ENCODE results near the gene FAM170B.

FAM170B gene

GRCh38 chr10:49151025-49151445 lies 17.2 kb upstream of the FAM170B start:
- no peak for DNase-seq

GRCh38 chr10:49150426-49150825 lies 16.6 kb upstream of the FAM170B start:
- no peak for DNase-seq

DNA sequence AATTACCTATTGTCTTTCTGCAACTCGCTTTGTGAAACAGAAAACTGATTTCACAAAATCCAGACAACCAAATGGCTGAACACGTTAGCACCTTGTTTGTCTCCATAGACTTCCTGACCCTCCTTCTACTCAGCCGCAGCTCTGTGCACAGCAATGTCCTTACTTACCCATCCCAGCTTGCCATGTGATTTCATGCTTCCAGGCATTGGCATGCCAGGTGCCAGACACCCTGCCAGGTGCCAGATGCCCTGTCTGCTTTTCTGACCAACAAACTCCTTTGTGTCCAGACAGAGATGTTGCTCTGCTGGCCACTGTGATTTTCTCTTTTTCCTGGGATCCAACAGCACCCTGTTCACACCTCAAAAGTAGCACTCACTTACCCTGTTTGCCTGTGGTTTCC lies 16.1 kb upstream of the FAM170B start:
- DNase-seq: no peak

GRCh38 chr10:49144058-49144720 lies 10.4 kb upstream of the FAM170B start:
- DNase-seq: no peak

DNA sequence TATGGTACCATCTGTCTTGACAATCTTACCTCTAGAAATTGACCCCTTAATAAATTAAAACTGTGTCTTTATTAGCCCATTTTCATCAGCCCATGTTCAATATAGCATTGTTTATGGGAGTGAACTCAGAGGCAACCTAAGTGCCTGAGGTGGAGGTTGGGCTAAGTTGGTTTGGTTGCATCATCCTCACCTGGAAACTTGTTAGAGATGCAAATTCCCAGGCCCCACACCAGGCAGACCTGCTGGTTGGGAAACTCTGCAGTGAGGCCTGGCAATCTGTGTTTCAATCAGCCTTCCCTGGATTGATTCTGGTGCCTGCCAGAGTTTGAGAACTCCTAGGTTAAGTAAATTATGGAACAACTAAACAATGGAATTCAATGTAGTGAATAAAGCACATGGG lies 9.4 kb upstream of the FAM170B start:
- DNase-seq: no peak

GRCh38 chr10:49141541-49142332 lies 7.9 kb upstream of the FAM170B start:
- no peak for DNase-seq

DNA sequence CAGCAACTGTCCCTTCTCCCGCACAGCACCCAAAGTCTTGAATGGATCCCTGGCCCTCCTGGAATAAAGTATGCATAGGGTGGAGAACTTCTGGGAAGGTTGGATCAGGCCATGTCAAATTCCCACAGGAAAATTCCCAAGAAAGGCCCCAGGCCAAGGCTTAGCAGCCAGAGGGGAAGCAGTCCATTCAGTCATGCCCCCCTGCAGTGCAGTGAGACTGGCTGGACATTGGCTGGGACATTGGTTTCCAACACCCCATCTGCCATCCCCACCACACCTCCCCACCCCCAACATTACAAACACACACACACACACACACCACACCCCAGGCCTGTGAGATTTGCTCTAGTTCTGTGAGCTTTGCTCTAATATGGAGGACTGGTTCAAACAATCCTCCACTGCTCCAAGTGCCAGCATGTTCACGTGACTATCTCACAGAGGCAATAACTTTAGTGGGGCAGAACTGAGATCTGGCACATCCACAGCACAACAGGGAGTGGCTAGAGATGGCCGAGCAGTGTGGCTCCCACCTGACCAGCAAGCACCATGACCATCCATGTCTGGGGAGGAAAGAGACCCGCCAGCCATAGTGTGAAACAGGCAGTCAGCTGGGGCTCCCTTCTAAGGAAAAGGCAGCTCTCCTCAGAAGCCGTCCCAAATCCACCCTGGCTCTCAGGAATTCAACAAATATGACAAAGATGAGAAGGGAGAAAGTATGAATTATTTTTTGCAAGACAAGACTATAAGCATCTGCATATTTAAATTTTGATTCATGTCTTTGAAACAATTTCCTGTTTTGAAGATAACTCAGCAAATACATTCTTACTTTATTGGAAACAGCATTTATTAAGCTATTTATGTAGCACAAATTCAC lies 6.7 kb upstream of the FAM170B start:
- no peak for DNase-seq

DNA sequence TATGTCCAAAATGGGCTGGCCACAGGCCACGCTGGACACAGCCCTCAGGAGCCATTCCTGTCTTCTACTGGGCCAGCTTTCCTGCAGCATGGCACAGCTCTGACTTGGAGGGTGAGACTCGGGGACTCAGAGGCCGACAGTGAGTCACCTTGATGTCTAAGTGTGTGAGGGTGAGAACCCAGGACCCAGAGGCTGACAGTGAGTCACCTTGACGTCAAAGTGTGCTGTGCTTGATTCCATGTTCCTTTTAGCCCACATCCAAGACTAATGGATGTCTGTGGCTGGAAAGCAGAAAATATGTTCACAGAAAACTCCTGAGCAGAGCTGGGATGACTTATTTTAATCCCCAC lies 6.0 kb upstream of the FAM170B start:
- no peak for DNase-seq

GRCh38 chr10:49139028-49139845 lies 5.4 kb upstream of the FAM170B start:
- no peak for DNase-seq

DNA sequence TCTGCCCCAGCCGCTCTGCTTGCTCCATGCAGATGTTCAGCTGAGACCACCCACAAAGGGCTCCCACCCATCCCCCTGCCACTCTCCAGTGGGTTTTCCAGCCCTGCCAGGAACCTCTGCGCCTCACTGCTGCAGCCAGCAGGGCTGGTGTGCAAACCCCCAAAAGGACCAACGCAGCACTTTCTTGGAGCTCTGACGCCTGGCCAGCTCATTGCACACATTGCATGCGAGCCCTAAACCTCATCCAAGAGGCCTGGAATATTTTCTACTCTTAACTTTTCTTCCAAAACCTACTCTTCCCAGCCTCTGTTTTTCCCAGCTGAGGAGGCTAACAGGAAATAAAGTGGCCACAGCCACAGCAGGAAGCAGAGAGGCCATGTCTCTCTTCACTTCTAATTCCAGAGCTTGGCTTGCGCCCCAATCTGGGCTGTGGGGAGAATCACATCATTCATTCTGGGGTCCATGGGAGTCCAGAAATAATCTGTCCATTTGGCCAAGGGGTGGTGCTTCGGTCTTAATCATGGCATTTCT lies 4.6 kb upstream of the FAM170B start:
- no peak for DNase-seq

GRCh38 chr10:49136525-49136924 lies 2.7 kb upstream of the FAM170B start:
- no peak for DNase-seq

GRCh38 chr10:49135575-49136313 lies 1.9 kb upstream of the FAM170B start:
- DNase-seq: no peak

GRCh38 chr10:49134327-49134726 lies 506 bp upstream of the FAM170B start:
- DNase-seq: no peak

GRCh38 chr10:49132362-49132737 lies 1.5 kb downstream of the FAM170B start:
- no peak for DNase-seq

DNA sequence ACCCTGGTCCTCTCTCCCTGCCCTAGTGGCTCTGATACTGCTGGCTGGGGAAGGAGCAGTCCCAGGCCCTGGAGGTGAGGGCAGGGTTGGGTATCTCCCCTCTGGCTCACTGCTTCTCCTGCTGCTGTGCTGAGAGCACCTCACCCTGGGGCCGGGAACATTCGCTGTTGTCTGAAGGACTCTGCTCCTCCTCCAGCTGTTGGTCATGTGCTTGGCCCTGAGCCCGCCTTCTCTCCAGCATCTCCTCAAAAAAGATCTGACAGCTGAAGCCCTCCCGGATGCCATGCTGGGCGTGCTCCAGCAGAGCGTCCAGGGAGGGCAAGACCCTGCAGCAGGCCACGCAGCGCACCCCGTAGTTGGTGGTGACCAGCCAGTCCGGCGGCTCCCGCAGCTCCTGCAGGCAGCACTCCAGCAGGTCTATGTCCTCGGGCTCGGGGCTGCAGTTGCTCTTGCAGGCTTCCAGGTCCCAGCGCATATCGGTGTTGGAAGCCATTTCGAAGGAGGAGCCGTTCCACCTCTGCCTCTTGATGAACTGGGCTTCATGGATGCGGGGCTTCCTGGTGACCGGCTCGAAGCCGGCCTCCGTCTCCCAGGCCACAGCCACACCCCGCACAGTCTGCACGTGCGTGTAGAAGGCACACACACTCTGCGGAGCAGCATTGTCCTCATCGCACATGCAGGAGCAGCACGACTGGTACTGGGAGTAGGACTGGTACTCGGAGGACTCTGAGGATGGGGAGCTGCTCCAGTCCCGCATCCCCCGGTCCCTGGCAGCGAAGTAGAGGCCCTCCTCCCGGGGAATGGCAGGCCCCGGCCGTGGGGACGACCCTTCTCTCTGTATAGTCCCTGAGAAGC lies 2.1 kb downstream of the FAM170B start:
- DNase-seq: no peak

DNA sequence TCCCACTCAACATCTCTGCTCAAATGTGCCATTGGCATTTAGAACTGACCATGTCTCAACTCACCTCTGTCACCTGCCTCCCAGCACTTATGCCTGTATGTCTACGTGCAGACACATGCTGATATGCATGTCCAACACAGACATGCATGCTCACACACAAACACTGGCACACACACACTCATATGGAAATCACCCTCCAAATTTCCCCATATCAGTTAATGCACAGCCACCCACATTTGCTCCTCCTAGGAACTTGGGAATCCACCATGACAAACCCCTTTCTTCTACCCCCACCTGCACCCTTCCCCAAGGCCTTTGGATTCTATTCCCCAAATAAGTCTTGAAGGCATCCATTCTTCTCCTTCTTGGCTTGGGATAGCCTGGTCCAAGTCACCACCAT lies 4.4 kb downstream of the FAM170B start:
- no peak for DNase-seq

DNA sequence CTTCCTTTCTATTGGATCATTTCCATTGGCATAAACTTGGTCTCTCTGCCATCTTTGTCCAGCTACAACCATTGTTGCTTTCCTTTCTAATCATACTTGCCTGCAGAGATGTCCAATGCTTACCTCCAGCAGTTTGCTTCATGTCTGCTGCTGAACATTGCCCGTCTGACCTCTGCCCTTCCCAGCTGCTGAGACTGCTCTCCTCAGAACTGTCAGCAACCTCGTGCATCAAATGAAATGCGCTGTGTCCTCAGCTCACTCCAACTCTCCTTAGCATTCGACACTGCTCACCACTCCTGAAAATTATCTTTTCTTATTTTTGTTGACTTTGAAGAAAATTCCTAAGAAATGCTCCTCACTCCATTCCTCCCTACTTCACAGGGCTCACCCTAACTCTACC lies 5.0 kb downstream of the FAM170B start:
- no peak for DNase-seq

DNA sequence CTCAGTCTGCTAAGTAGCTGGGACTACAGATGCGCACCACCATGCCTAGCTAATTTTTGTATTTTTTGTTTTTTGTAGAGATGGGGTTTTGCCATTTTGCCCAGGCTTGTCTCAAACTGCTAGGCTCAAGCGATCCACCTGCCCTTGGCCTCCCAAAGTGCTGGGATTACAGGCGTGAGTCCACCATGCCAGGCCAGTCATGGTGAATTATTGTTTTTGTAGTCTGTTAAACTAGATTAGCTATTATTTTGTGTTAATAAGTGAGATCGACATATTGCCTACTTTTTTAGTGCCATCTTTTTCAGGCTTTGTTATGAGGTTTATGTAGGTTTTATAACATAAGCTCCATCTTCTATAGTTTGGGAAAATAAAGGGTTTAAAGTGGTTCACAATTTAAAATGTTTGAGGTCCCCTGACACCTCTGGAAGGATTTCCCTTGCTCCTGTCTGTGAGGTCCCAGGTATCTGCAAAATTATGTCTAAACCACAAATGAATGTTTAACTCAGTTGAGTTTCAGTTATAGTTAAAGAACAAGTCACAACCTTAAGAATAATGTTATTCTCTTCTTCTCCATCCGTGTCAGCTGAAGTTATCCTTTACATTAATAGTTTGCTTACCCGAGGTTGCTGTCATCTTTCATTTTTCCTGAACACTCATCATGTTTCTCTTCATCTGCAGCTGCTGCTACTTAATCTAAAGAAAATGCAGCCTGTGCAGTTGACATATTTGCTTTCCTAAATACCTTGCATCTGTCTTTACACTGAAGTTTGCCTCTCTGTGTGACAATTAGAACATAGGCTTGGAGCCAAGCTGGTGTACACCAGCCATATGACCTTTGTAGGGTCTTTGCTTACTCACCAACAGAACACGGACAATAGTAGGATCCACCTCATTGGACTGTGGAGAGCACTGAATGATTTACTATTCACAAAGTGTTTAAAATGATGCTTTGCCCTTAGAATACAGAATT lies 9.6 kb downstream of the FAM170B start:
- no peak for DNase-seq

DNA sequence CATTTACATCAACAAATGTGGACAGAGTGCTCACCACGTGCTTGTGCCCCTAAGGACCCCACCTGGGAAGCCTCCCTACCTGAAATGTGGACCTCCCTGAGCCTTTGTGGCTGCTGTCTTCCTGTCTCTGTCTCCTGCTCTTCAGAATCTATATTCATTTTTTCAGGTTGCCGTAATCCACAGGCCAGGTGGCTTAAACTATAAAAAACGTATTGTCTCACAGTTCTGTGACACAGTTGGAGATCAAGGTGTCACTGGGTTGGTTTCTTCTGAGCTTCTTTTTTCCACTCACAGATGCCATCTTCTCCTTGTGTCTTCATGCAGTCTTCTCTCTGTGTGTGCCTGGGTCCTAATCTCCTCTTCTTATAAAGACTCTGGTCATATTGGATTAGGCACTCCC lies 12.9 kb downstream of the FAM170B start:
- DNase-seq: no peak

GRCh38 chr10:49119746-49120145 lies 14.1 kb downstream of the FAM170B start:
- no peak for DNase-seq

All from NCI-H524 (cell line).